Subcutaneous adipose tissue (tissue), 4 donors: ENCODE results near the gene SEMA6C. TPM values are rescaled to one million over a fixed set of nuclear protein-coding genes. Genes with fewer than 3 reads are reported as not detected.

Experiments
- total RNA-seq, 4 donors: library from RNA; depleted of rRNA; stranded (reverse); fragments of >200 nt; gene quantifications; one replicate each; pipeline ENCODE4 v1.1.0, GENCODE V29; 2016
- TF ChIP-seq, protein P1 (sequence below): fragments of 450-650 bp; IDR thresholded peaks from one replicate; pipeline ENCODE4 v1.5.1; 2016; ENCODE audit warnings: low read depth, mild to moderate bottlenecking, control low read depth, antibody characterized with exemption, moderate library complexity

SEMA6C gene
- total RNA-seq, 4 donors from 2014 or later = 4.0 to 19.2 (median 5.3) TPM

DNA sequence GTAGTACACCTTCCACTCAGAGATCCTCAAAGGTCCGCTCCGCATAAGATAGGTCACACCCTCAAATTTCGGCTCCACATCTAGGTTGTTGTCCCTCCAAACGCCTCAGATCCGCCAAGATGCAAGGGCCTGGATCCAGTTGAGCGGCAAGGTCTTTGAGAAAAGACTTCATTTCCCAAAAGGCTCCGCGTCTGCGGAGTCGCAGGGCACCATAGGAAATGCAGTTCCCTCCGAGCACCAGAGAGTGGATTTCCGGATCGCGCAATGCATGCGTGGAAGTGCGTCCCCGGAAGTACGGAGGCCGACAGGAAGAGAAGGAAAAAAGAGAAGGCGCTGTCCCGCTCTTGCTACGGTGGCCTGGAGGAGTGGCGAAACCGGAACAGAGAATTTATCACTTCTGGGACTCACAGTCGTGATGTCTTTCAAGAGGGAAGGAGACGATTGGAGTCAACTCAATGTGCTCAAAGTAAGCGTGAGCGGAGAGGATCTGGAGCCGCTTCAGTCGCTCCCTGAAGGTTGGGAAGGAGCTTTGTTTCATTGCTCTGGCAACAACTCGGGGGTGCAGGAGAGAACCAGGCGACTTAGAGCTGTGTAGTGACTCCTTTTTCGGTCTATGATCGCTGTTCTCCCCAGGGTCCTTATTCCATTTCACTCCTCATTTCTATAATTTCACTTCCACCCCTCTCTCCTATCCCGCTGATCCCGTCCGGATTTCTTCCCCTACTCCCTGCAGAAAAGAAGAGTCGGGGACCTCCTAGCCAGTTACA lies 19.5 kb upstream of the SEMA6C start, which contains the start of the genes LYSMD1 and SCNM1:
Gene LYSMD1 (minus strand): TSS at position 165 of the 767 bp plus-strand sequence. CDS start 644 bp downstream, outside the sequence.
Gene SCNM1 (plus strand): TSS at position 407 of the 767 bp plus-strand sequence. CDS start 9 bp downstream, at position 416.
- TF ChIP-seq, protein P1, sequence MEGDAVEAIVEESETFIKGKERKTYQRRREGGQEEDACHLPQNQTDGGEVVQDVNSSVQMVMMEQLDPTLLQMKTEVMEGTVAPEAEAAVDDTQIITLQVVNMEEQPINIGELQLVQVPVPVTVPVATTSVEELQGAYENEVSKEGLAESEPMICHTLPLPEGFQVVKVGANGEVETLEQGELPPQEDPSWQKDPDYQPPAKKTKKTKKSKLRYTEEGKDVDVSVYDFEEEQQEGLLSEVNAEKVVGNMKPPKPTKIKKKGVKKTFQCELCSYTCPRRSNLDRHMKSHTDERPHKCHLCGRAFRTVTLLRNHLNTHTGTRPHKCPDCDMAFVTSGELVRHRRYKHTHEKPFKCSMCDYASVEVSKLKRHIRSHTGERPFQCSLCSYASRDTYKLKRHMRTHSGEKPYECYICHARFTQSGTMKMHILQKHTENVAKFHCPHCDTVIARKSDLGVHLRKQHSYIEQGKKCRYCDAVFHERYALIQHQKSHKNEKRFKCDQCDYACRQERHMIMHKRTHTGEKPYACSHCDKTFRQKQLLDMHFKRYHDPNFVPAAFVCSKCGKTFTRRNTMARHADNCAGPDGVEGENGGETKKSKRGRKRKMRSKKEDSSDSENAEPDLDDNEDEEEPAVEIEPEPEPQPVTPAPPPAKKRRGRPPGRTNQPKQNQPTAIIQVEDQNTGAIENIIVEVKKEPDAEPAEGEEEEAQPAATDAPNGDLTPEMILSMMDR = no peak

DNA sequence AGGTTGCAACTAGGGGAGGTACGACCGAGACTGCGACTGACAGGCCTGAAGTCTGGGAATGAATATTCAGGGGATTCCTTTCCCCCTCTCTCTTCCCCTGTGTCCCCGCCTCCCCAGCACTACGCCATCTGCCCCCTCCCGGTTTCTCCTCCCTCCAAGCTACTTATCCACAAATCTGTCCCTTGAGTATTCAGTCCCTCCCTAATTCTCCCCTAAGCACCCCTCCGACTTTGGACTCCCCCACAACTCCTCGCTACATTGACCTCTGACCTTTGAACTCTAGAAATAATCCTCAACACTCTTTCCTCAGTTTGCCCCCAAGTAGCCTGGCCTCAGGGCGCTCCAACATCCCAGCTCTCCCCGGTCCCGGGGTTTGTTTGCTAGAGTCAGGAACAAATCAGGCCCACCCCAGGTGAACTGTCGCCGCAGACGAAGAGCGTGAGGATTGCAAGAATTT lies 18.9 kb upstream of the SEMA6C start:
- TF ChIP-seq, protein P1 = no peak

DNA sequence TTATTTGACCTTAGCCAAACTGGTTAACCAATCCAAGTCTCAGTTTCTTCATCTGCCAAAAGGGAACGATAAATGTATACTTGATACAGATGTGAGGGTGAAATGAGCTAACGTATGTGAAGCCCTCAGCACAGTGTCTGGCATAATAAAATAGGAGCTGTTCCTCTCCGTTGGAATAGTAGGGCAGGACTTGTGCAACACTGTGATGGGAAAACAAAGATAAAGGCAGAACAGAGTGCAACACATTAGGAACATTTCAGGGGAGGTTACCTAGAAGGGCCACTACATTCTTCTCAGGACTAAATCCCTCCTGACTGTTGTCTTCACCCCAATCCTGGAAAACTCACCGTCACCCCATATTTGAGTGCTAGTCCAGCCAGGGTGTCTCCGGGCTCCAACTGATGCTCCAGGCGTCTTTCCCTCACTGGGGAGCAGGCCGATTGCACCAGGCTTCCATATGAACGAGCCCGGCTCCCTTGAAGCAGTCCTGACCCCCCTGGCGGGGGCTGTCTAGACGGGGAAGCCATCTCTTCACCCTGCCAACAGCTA lies 18.4 kb upstream of the SEMA6C start:
- TF ChIP-seq, protein P1 = no peak

DNA sequence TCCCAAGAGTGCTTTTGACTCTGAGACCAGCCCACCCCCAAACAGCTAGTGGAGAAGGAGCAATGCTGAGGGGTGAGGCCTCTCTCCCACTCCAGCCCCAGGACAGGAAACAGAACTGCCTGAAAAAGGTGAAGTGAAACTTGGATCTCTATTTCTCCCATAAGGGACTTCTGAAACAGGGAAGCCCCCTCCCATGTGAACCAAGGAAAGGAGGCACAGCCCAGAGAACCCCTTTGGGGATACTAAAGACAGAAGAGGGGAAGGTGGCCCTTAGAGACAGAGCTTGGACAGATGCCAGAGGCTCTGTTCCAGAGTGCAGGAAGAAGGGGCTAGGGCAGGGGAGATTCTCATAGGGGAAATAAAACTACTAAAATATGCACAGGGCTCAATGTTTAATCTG lies 12.9 kb upstream of the SEMA6C start:
- TF ChIP-seq, protein P1 = no peak

DNA sequence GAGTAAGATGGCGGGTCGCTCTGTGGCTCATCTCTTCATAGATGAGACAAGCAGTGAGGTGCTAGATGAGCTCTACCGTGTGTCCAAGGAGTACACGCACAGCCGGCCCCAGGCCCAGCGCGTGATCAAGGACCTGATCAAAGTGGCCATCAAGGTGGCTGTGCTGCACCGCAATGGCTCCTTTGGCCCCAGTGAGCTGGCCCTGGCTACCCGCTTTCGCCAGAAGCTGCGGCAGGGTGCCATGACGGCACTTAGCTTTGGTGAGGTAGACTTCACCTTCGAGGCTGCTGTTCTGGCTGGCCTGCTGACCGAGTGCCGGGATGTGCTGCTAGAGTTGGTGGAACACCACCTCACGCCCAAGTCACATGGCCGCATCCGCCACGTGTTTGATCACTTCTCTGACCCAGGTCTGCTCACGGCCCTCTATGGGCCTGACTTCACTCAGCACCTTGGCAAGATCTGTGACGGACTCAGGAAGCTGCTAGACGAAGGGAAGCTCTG lies 12.4 kb upstream of the SEMA6C start:
- TF ChIP-seq, protein P1 = no peak

DNA sequence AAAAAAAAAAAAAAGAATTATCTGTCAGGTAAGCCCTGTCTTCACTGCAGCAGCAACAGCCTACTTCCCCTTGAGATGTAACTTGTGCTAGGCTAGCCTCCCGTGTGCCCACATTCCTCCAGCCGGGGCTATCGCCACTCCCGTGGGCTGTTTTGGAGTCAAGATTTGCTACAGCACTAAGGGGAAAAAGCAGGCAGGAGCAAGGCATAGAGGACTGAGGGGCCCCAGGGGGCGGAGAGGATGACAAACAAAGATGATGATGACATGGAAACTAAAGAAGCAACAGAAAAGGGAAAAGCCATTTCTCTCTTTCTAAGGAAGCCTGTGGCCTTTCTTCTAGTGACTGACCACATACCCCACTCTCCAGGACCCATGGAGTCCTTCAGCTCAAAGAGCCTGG lies 11.9 kb upstream of the SEMA6C start:
- TF ChIP-seq, protein P1 = no peak

DNA sequence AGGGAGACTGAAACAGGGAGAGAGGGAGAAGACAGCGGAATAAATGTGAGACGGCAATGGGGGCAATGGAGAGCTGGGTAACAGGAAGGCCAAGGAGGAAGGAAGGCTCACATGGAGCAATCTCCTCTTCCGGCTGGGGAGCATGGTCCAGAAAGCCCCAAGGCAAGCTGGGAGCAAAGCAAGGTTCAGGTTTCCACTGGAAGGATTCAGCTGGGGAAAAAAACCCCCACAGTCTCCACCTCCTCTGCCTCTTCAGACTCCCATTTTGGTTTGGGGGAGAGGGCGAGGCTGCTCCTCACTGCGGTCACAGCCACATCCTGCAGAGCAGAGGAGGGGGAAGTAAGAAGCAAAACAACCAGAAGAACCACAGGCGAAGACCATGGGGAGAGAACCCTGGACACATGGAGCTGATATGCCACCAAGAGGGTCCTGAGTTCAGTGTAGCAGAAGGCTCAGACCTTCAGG lies 10.7 kb upstream of the SEMA6C start:
- TF ChIP-seq, protein P1 = no peak
